Mesenchymal stem cell (in vitro differentiated cells and primary cell): Measurements from ENCODE around the gene DRD2.

Experiments used
- DNase-seq: peaks from one replicate; pipeline ENCODE4 v3.0.0-alpha.2; 2013
- H2AFZ ChIP-seq: one replicate; pipeline ENCODE4 v1.6.1; 2013; ENCODE audit warnings: low read depth, mild to moderate bottlenecking, control low read depth, inconsistent platforms, low read length, moderate library complexity
- H2AK5ac ChIP-seq: 2 replicates; pipeline ENCODE4 v1.6.1; 2013; ENCODE audit warnings: low read length, moderate library complexity, mild to moderate bottlenecking, inconsistent platforms; ENCODE audit not compliant: severe bottlenecking
- H2BK120ac ChIP-seq: one replicate; pipeline ENCODE4 v1.6.1; 2013; ENCODE audit warnings: low read depth, mild to moderate bottlenecking, inconsistent platforms, low read length, moderate library complexity
- H2BK12ac ChIP-seq, 2 experiments: one replicate each; pipeline ENCODE4 v1.6.1; 2013; ENCODE audit warnings: inconsistent platforms in 2 of 2, low read length in 2 of 2, mild to moderate bottlenecking in 2 of 2, moderate library complexity in 2 of 2, control low read depth in 1 of 2
- H2BK15ac ChIP-seq: one replicate; pipeline ENCODE4 v1.6.1; 2013; ENCODE audit warnings: mild to moderate bottlenecking, low read depth, inconsistent platforms; ENCODE audit not compliant: poor library complexity, severe bottlenecking
- H2BK5ac ChIP-seq: 2 replicates; pipeline ENCODE4 v1.6.1; 2013; ENCODE audit warnings: low read depth, mild to moderate bottlenecking, low read length, control low read depth, inconsistent platforms; ENCODE audit not compliant: poor library complexity, severe bottlenecking
- H3K14ac ChIP-seq, 2 experiments: one replicate each; pipeline ENCODE4 v1.6.1; 2013; ENCODE audit warnings: inconsistent platforms in 2 of 2, low read length in 2 of 2, control low read depth in 1 of 2, mild to moderate bottlenecking in 1 of 2, moderate library complexity in 1 of 2
- H3K18ac ChIP-seq, 2 experiments: one replicate each; pipeline ENCODE4 v1.6.1; 2013; ENCODE audit warnings: inconsistent platforms in 2 of 2, low read length in 2 of 2, control low read depth in 1 of 2, low read depth in 1 of 2, mild to moderate bottlenecking in 1 of 2
- H3K23ac ChIP-seq, 2 experiments: one replicate each; pipeline ENCODE4 v1.6.1; 2013; ENCODE audit warnings: inconsistent platforms in 2 of 2, low read length in 2 of 2, mild to moderate bottlenecking in 2 of 2, moderate library complexity in 2 of 2, control low read depth in 1 of 2
- H3K27ac ChIP-seq: 2 replicates; pipeline ENCODE4 v1.5.1; 2013; ENCODE audit warnings: mild to moderate bottlenecking, moderate library complexity, low read length, control low read depth, inconsistent platforms; ENCODE audit not compliant: poor library complexity, severe bottlenecking
- H3K27me3 ChIP-seq, 2 experiments: 2 replicates each; pipeline versions ENCODE4 v1.6.1 to v1.7.0; 2013; ENCODE audit warnings: low read length in 2 of 2, mild to moderate bottlenecking in 2 of 2, moderate library complexity in 2 of 2, control low read depth in 1 of 2, inconsistent platforms in 1 of 2; ENCODE audit not compliant: control insufficient read depth in 1 of 2, insufficient read depth in 1 of 2
- H3K36me3 ChIP-seq, 2 experiments: 2 replicates each; pipeline versions ENCODE4 v1.6.1 to v1.7.0; 2013; ENCODE audit warnings: low read length in 2 of 2, control low read depth in 1 of 2, inconsistent platforms in 1 of 2, low read depth in 1 of 2, mild to moderate bottlenecking in 1 of 2; ENCODE audit not compliant: insufficient read depth in 2 of 2, control insufficient read depth in 1 of 2
- H3K4ac ChIP-seq, 2 experiments: one replicate each; pipeline ENCODE4 v1.6.1; 2013; ENCODE audit warnings: inconsistent platforms in 2 of 2, low read length in 2 of 2, mild to moderate bottlenecking in 2 of 2, moderate library complexity in 2 of 2, control low read depth in 1 of 2, low read depth in 1 of 2
- H3K4me1 ChIP-seq: 2 replicates; pipeline ENCODE4 v1.6.1; 2013; ENCODE audit warnings: low read depth, low read length, control low read depth; ENCODE audit not compliant: control insufficient read depth, insufficient read depth
- H3K4me2 ChIP-seq: 2 replicates; pipeline ENCODE4 v1.6.1; 2013; ENCODE audit warnings: low read length, mild to moderate bottlenecking, inconsistent platforms; ENCODE audit not compliant: poor library complexity, severe bottlenecking
- H3K4me3 ChIP-seq, 2 experiments: 2 replicates each; pipeline versions ENCODE4 v1.5.1 to v1.7.0; 2013; ENCODE audit warnings: low read length in 2 of 2, mild to moderate bottlenecking in 2 of 2, control low read depth in 1 of 2, low read depth in 1 of 2; ENCODE audit not compliant: insufficient read depth in 1 of 2
- H3K79me1 ChIP-seq: replicated peaks from 2 replicates; pipeline ENCODE4 v1.6.1; 2013; ENCODE audit warnings: mild to moderate bottlenecking, control low read depth, low read length, inconsistent platforms; ENCODE audit not compliant: poor library complexity, severe bottlenecking
- H3K9ac ChIP-seq: 2 replicates; pipeline ENCODE4 v1.7.0; 2013; ENCODE audit warnings: mild to moderate bottlenecking, low read length, moderate library complexity
- H3K9me3 ChIP-seq: 2 replicates; pipeline ENCODE4 v1.7.0; 2013; ENCODE audit warnings: mild to moderate bottlenecking, low read length; ENCODE audit not compliant: control insufficient read depth
- H4K8ac ChIP-seq: one replicate; pipeline ENCODE4 v1.6.1; 2013; ENCODE audit warnings: inconsistent platforms, mild to moderate bottlenecking, low read length, moderate library complexity
- H4K91ac ChIP-seq: one replicate; pipeline ENCODE4 v1.6.1; 2013; ENCODE audit warnings: mild to moderate bottlenecking, low read length, inconsistent platforms
- WGBS: methylation state at CpG from one replicate; pipeline ENCODE4 v1.1.7; 2013; ENCODE audit warnings: mixed read lengths; 5-methylcytosine and 5-hydroxymethylcytosine counted together

DRD2 gene

GRCh38 chr11:113431746-113432145, 43.5 kb downstream of the DRD2 start:
- Histone ChIP-seq H3K23ac (no peak overlapping the region), H3K14ac (no peak overlapping the region), H4K8ac (no peak overlapping the region)

GRCh38 chr11:113426686-113427085, 48.5 kb downstream of the DRD2 start:
- no peak overlapping the region for H3K4ac ChIP-seq
- H4K91ac ChIP-seq: no peak overlapping the region

More at GRCh38 chr11:113431746-113432145, 43.5 kb downstream of the DRD2 start:
- Histone ChIP-seq H2BK15ac (no peak overlapping the region), H3K27me3 (peaks cover 0 to 28% of the 10 kb centered on the region in 2 experiments), H2AK5ac (no peak overlapping the region), H2BK120ac (no peak overlapping the region), H3K27ac (no peak overlapping the region), H3K18ac (no peak overlapping the region), H2BK5ac (no peak overlapping the region), H3K4ac (no peak overlapping the region), H3K4me1 (no peaks in the 10 kb centered on the region), H3K9me3 (no peaks in the 10 kb centered on the region), H3K36me3 (no peaks in the 10 kb centered on the region), H3K4me3 (no peak overlapping the region), H3K4me2 (no peak overlapping the region), H2AFZ (no peak overlapping the region), H2BK12ac (no peak overlapping the region), H4K91ac (no peak overlapping the region), H3K9ac (no peak overlapping the region), H3K79me1 (no peaks in the 10 kb centered on the region)
- no peak for DNase-seq
- 93% methylated on average over 4 of the region's 4 CpGs for WGBS

GRCh38 chr11:113420808-113421207, 54.4 kb downstream of the DRD2 start:
- Histone ChIP-seq H3K9ac (no peak overlapping the region), H2BK120ac (no peak overlapping the region), H2BK5ac (no peak overlapping the region)

More at GRCh38 chr11:113426686-113427085, 48.5 kb downstream of the DRD2 start:
- Histone ChIP-seq H4K8ac (no peak overlapping the region), H3K23ac (no peak overlapping the region), H2BK12ac (no peak overlapping the region), H3K18ac (no peak overlapping the region), H2AFZ (no peak overlapping the region), H2AK5ac (no peak overlapping the region), H2BK120ac (no peak overlapping the region), H3K79me1 (no peaks in the 10 kb centered on the region), H3K9me3 (no peaks in the 10 kb centered on the region), H2BK5ac (no peak overlapping the region), H3K9ac (no peak overlapping the region), H3K4me2 (no peak overlapping the region), H3K4me1 (no peaks in the 10 kb centered on the region), H3K36me3 (no peaks in the 10 kb centered on the region), H3K4me3 (no peak overlapping the region), H3K14ac (no peak overlapping the region), H3K27ac (no peak overlapping the region), H3K27me3 (peaks cover 5 to 25% of the 10 kb centered on the region in 2 experiments), H2BK15ac (no peak overlapping the region)
- WGBS: 91% methylated on average over 5 of the region's 6 CpGs
- DNase-seq: no peak

GRCh38 chr11:113419454-113420003, 55.7 kb downstream of the DRD2 start:
- 91% methylated on average over 12 of the region's 14 CpGs for WGBS
- H4K91ac ChIP-seq: no peak overlapping the region
- H3K27me3 ChIP-seq: peaks cover 0 to 50% of the 10 kb centered on the region in 2 experiments
- no peak overlapping the region for H3K4me3 ChIP-seq
- no peak overlapping the region for H3K23ac ChIP-seq
- no peak overlapping the region for H2BK120ac ChIP-seq
- H2BK5ac ChIP-seq: no peak overlapping the region
- H2BK15ac ChIP-seq: no peak overlapping the region
- DNase-seq: no peak
- H3K18ac ChIP-seq: no peak overlapping the region
- no peak overlapping the region for H2AK5ac ChIP-seq
- no peak overlapping the region for H3K4ac ChIP-seq
- H3K4me2 ChIP-seq: no peak overlapping the region
- H4K8ac ChIP-seq: no peak overlapping the region
- H3K9me3 ChIP-seq: no peaks in the 10 kb centered on the region
- no peak overlapping the region for H2BK12ac ChIP-seq
- H3K27ac ChIP-seq: no peak overlapping the region
- H3K79me1 ChIP-seq: no peaks in the 10 kb centered on the region
- H3K9ac ChIP-seq: no peak overlapping the region
- H2AFZ ChIP-seq: no peak overlapping the region
- H3K4me1 ChIP-seq: no peaks in the 10 kb centered on the region
- peak overlapping the region in 1 of 2 experiments; percentile 2 for H3K14ac ChIP-seq
- no peaks in the 10 kb centered on the region for H3K36me3 ChIP-seq

More at GRCh38 chr11:113420808-113421207, 54.4 kb downstream of the DRD2 start:
- WGBS: 59% methylated on average over 2 of the region's 2 CpGs
- no peaks in the 10 kb centered on the region for H3K4me1 ChIP-seq
- no peaks in the 10 kb centered on the region for H3K9me3 ChIP-seq
- H3K23ac ChIP-seq: no peak overlapping the region
- H3K4me2 ChIP-seq: no peak overlapping the region
- H4K8ac ChIP-seq: no peak overlapping the region
- no peak overlapping the region for H2AK5ac ChIP-seq
- H3K14ac ChIP-seq: no peak overlapping the region
- H3K36me3 ChIP-seq: no peaks in the 10 kb centered on the region
- no peak overlapping the region for H3K4me3 ChIP-seq
- no peak overlapping the region for H3K4ac ChIP-seq
- H3K18ac ChIP-seq: no peak overlapping the region
- DNase-seq: no peak
- peaks cover 0 to 52% of the 10 kb centered on the region in 2 experiments for H3K27me3 ChIP-seq
- H2BK15ac ChIP-seq: no peak overlapping the region
- no peak overlapping the region for H4K91ac ChIP-seq
- H2AFZ ChIP-seq: no peak overlapping the region
- no peaks in the 10 kb centered on the region for H3K79me1 ChIP-seq
- H3K27ac ChIP-seq: no peak overlapping the region
- no peak overlapping the region for H2BK12ac ChIP-seq
